Ishikawa (cell line): ENCODE results near the gene GABRA4.
A peak's percentile ranks its signal among the peaks of the same experiment; 100 is the strongest.

Experiments used
- CEBPB ChIP-seq: IDR thresholded peaks from 2 replicates; pipeline ENCODE4 v1.6.1; 2012
- CREB1 ChIP-seq: IDR thresholded peaks from 2 replicates; pipeline ENCODE4 v1.6.1; 2012; ENCODE audit warnings: low read depth
- EGR1 ChIP-seq: IDR thresholded peaks from 2 replicates; pipeline ENCODE4 v1.6.1; 2012
- EP300 ChIP-seq: IDR thresholded peaks from 2 replicates; pipeline ENCODE4 v1.6.1; 2012; ENCODE audit warnings: borderline replicate concordance
- FOXM1 ChIP-seq: IDR thresholded peaks from 2 replicates; pipeline ENCODE4 v1.6.1; 2012; ENCODE audit warnings: low read depth, borderline replicate concordance
- MAX ChIP-seq: IDR thresholded peaks from 2 replicates; pipeline ENCODE4 v1.6.1; 2012
- NFIC ChIP-seq: IDR thresholded peaks from 2 replicates; pipeline ENCODE4 v1.6.1; 2012
- RAD21 ChIP-seq: IDR thresholded peaks from 2 replicates; pipeline ENCODE4 v1.6.1; 2012; ENCODE audit warnings: low read depth
- REST ChIP-seq: IDR thresholded peaks from 2 replicates; pipeline ENCODE4 v1.6.1; 2012; ENCODE audit warnings: low read depth, mild to moderate bottlenecking
- TAF1 ChIP-seq: IDR thresholded peaks from 2 replicates; pipeline ENCODE4 v1.6.1; 2012; ENCODE audit warnings: low read depth, mild to moderate bottlenecking
- TCF12 ChIP-seq: IDR thresholded peaks from 2 replicates; pipeline ENCODE4 v1.6.1; 2012; ENCODE audit warnings: low read depth
- TEAD4 ChIP-seq: IDR thresholded peaks from 2 replicates; pipeline ENCODE4 v1.6.1; 2012
- YY1 ChIP-seq: IDR thresholded peaks from 2 replicates; pipeline ENCODE4 v1.6.1; 2012; ENCODE audit warnings: low read depth
- ZBTB7A ChIP-seq: IDR thresholded peaks from 2 replicates; pipeline ENCODE4 v1.6.1; 2012; ENCODE audit warnings: low read depth
- TF ChIP-seq, protein P1 (sequence below): IDR thresholded peaks from 2 replicates; pipeline ENCODE4 v1.6.1; 2012

The GABRA4 gene

GRCh38 chr4:46933686-46934085 lies 59.7 kb downstream of the GABRA4 start:
- no peak for TF ChIP-seq CREB1
- no peak for TF ChIP-seq TCF12
- no peak for TF ChIP-seq TEAD4
- TF ChIP-seq NFIC: no peak

GRCh38 chr4:46931981-46932380 lies 61.4 kb downstream of the GABRA4 start:
- peak; percentile 58 for TF ChIP-seq RAD21
- TF ChIP-seq, protein P1, sequence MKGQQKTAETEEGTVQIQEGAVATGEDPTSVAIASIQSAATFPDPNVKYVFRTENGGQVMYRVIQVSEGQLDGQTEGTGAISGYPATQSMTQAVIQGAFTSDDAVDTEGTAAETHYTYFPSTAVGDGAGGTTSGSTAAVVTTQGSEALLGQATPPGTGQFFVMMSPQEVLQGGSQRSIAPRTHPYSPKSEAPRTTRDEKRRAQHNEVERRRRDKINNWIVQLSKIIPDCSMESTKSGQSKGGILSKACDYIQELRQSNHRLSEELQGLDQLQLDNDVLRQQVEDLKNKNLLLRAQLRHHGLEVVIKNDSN: no peak

DNA sequence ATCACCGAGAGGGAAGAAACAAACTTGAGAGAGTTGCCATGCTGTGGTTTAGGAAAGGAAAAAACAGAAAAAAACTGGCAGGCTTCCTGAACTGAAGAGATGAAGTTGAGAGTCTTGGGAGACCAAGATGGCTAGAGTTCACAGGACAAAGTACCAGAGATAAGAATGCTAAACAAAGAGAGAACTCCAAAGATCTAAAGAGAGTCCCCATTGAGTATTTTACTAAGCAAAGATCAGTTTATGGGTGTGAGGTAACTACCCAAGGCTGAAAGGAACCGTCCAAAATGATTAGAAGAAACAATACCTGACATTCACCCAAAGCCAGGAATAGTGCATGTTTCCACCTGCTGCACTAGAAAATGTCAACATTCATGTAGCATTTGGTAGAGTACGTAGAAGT lies 62.5 kb downstream of the GABRA4 start:
- TF ChIP-seq CEBPB (no peak), REST (no peak), EP300 (no peak), TEAD4 (no peak), RAD21 (no peak), NFIC (no peak), TAF1 (no peak), TCF12 (no peak), CREB1 (no peak), EGR1 (no peak), YY1 (no peak), MAX (no peak), ZBTB7A (no peak), FOXM1 (no peak)
- TF ChIP-seq, protein P1: no peak

- TF ChIP-seq TEAD4 (no peak), CEBPB (no peak), TAF1 (no peak), REST (no peak), MAX (no peak), FOXM1 (no peak), EP300 (no peak), RAD21 (no peak), TCF12 (no peak), ZBTB7A (no peak), YY1 (no peak), NFIC (no peak), CREB1 (no peak)
- TF ChIP-seq, protein P1: no peak
Observed at GRCh38 chr4:46927201-46927600, 66.2 kb downstream of the GABRA4 start.

- TF ChIP-seq YY1 (no peak), ZBTB7A (no peak), RAD21 (no peak), TCF12 (no peak), NFIC (no peak), MAX (no peak), REST (no peak), FOXM1 (no peak), TAF1 (no peak), CEBPB (no peak), CREB1 (no peak), EP300 (no peak), EGR1 (no peak), TEAD4 (no peak)
- TF ChIP-seq, protein P1: no peak
Observed at GRCh38 chr4:46924789-46925529, 68.4 kb downstream of the GABRA4 start.
